HCT116 (cell line): Measurements from ENCODE around the gene LHX5.

Experiments
- POLR2A ChIP-seq: IDR thresholded peaks from 2 replicates; pipeline ENCODE4 v1.7.0; 2011; ENCODE audit warnings: borderline replicate concordance; ENCODE audit not compliant: insufficient read depth, insufficient read length; ENCODE audit errors: extremely low read depth
- REST ChIP-seq: IDR thresholded peaks from 2 replicates; pipeline ENCODE4 v1.6.1; 2012; ENCODE audit warnings: low read depth
- SP1 ChIP-seq: IDR thresholded peaks from 2 replicates; pipeline ENCODE4 v1.6.1; 2012; ENCODE audit warnings: low read depth
- YY1 ChIP-seq: IDR thresholded peaks from 2 replicates; pipeline ENCODE4 v1.6.1; 2011; ENCODE audit warnings: low read length, low read depth, moderate library complexity, mild to moderate bottlenecking; ENCODE audit not compliant: insufficient replicate concordance; ENCODE audit errors: extremely low read depth

GRCh38 chr12:113443030-113443539 is 28.6 kb downstream of the LHX5 start:
- no peak for TF ChIP-seq SP1
- no peak for TF ChIP-seq YY1
- no peak for TF ChIP-seq POLR2A
- no peak for TF ChIP-seq REST
